Heart left ventricle (tissue), 13 donors: Measurements from ENCODE around the gene STAP2.

Experiments used
- CTCF ChIP-seq, 12 donors: fragments of 200-600 bp; sonication (generic) in 4 of 12; IDR thresholded peaks; one replicate each; pipeline versions ENCODE4 v1.5.0 to v1.8.0; 2018 to 2022; ENCODE audit warnings: antibody characterized with exemption in 12 of 12, mild to moderate bottlenecking in 5 of 12
- POLR2A ChIP-seq, 2 donors: fragments of 450-650 bp; IDR thresholded peaks; one replicate each; pipeline ENCODE4 v1.6.1; 2017; ENCODE audit warnings: antibody characterized with exemption in 2 of 2, mild to moderate bottlenecking in 2 of 2, moderate library complexity in 2 of 2
- donor health status: ischemic (EF 13 %, LVEDD 7.1; RV severe dilation, severe dysfunction).
- donor health status: DM: no; HTN: yes; CAD: no.
- donor health status: DM: no; HTN: no; CAD: no.
- donor health status: ischemic (EF 25% LVEDD 6.9; RV normal size, moderate dysfunction).
- donor health status: ischemic (EF 25% LVEDD 5.7; RV mildly dilated, moderate dysfunction).
- donor health status: ischemic (EF 35%, LVEDD 5.7; RV mildly dilated, moderate dysfunction).
- donor health status: nonischemic (EF 11% LVEDD 7.7; RV severe dilation, severe dysfunction).
- donor health status: DM: yes; HTN: yes; CAD: no.
- donor health status: PGD.
- donor health status: ischemic (EF 29% LVEDD 5.4; RV normal size, mild dysfunction).
- donor health status: nonischemic (EF 23%, LVEDD 6.1; RV moderate dilation, normal function).

- TF ChIP-seq CTCF (IDR thresholded peaks at IDR 0.05), result no peak
- TF ChIP-seq POLR2A (IDR thresholded peaks at IDR 0.05), result no peak
Observed at GRCh38 chr19:4301590-4302242, 36.9 kb downstream of the STAP2 start.
